Right lung (tissue), 5 donors: ENCODE measurements around the gene LHFPL2. TPM values are rescaled to one million over a fixed set of nuclear protein-coding genes. Genes with fewer than 3 reads are reported as not detected.
"Not testable (repeated sequence)": the region's sequence is repeated elsewhere in the genome, so short reads cannot be mapped to it uniquely, and the experiment has no call there.

ENCODE experiments used
- DNase-seq, 2 donors: peaks; one replicate each; pipeline ENCODE4 v3.0.0-alpha.2; 2013
- polyA plus RNA-seq, 5 donors: library from polyadenylated mRNA; unstranded; fragments of 120-200 nt; gene quantifications; one replicate each; pipeline versions ENCODE4 v1.2.1 to v1.2.3, GENCODE V29; 2013; ENCODE audit warnings: inconsistent platforms in 1 of 5, low replicate concordance in 1 of 5; ENCODE audit not compliant: insufficient read length in 5 of 5, insufficient read depth in 1 of 5

Gene LHFPL2
- polyA plus RNA-seq, 5 donors = 36.8 to 50.9 (median 43.8) TPM

DNA sequence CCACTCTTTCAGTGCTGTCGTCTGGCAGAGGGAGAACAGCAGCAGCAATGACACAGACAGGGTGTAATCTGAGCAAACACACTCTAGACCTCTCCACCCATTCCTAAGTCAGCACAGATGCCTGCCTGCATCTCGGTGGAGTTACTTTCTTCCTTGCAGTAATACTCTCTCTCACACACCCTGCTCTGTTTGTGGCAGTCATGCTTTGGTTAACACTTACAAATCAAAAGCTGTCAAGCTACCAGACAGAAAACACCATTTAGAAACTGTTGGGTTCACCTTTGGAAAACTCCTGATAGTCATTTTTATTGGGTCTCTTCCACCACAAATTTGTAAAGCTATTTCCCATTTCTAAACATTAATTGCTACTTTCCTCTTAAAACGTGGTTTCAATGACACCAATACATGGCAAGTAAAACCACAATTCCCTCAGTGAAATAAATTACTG is 27.3 kb downstream of the LHFPL2 start:
- DNase-seq = no peak

DNA sequence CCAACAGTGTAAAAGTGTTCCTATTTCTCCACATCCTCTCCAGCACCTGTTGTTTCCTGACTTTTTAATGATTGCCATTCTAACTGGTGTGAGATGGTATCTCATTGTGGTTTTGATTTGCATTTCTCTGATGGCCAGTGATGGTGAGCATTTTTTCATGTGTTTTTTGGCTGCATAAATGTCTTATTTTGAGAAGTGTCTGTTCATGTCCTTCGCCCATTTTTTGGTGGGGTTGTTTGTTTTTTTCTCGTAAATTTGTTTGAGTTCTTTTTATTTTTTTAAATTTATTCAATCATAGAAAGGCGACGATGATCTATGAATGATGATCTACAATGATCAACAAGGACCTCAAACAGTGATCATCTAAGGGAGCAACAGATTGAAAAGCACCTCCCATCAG is 28.5 kb downstream of the LHFPL2 start:
- DNase-seq = not testable (repeated sequence)

DNA sequence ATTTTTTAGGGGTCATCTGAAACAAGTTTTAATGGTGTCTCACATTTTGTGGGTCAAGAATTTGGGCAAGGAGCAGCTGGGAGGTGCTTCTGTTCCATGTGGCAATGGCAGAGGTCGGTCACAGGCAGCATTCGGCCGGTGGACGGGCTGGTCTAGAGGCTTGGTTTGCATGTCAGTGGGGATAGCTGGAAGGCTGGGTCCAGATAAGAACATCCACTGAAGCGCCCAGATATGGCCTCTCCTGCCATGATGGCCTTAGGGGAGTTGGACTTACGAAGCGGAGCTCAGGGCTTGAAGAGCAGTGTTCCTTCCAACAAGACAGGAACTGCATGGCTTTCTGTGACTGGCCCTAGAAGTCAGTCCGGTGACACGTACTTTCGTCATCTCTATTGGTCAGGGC is 30.3 kb downstream of the LHFPL2 start:
- DNase-seq = no peak

DNA sequence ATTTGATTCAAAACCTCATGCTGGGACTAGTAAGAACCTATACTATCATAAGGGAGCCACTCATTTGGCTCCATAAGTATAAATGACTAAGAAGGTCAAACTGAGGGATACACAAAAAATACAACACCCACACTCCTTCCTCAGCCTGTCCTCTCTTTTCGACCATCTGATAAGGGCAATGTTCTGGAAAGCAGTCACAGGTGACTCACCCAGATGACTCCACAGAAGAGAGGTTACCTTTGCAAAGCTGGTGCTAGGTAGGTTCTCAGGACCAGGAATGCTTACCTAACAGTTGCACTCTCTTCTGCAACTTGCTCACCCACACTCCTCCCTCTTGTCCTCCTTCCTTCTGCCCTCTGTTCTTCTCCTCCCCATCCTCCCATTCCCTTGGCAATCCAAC is 32.9 kb downstream of the LHFPL2 start:
- no peak for DNase-seq

DNA sequence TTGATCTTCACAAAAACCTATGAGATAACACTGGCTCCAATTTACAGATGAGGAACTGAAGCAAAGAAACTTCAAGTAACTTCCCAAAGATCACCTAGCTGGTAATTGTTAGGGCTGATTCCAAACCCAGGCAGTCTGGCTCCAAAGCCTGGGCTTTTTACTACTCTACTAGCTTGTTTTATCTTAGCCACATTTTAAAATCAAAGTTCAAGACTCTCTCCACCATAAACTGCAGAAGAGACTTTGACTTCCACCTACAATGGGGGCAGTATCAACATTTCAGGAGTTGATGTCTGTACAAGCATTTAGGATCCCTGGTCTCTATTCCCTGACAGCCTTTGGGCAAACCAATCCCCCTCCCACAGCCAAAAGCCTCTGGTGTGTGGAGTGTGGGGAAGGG is 33.8 kb downstream of the LHFPL2 start:
- DNase-seq = no peak

DNA sequence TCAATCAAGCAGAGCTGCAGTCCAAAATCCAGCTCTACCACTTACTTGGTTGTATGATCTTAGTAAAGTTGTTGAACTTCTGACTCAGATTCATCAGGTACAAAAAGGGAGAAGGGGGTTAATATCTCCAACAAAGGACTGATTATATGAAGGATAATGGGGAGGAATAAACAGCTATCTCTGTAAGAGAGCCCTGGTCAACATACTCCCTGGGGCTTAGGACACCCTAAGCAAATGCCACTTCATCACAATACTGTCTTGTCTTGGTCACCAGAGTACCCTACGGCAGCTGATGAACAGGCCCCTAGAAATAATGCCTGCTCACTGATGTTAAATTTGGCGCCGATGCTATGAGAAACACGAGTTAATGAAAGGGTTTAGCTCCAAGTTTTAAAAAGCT is 34.8 kb downstream of the LHFPL2 start:
- DNase-seq = no peak

DNA sequence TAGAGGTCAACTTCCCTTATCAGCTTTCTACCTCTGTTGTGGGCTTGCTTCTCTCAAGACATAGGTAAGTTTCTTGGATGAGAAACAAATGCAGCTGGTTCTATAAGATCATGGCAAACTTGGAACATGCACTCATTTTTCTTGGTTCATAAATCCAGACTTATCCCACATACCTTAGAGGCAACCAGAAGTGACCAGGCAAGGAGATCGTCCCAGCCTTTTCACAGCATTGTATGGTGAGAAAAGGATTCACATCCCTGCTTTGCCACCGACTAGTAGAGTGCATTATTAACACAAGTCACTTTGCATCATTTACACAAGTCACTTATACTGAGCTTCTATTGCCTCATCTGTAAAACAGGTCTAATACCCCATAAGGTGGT is 35.4 kb downstream of the LHFPL2 start:
- no peak for DNase-seq

DNA sequence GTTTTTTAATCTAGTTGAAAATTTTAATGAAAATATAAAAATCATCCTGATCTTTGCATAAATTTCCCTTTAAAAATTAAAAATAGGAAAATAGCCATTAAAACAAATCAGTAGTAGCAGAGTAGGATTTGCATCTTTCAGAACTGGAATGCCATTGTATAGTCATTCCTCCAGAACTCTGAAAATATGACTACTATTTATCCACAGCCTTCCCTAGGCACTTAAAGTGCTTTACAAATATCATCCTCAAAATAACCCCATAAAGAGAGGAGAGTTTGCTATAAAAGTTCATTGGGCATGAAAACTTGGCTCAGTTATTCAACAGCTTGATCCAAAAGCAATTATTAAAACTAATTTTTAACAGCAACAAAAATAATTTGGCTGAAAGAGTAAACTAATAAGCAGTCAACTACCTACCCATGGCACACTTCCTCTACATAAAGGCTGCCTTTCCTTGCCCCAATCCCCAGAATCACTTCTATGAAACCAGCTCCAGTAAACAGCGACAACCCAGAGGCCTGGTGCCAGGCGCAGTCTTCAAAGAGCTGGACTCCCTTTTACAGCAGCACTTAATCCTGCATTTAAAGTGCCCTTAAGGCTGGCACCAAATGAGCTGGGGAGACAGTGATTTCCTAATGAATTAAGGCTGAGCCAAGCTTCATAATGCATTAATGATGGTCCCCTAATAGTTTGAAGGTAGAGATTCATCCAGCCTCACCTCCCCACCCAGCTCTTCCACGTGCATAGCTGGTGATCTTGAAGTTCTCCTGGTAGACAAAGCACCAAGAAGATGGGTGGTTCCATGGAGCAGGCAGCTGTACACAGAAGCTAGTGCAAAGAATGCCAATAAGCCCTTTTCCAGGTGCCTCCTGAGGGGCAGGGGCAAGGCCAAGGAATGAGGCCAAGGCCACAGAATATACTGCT is 36.1 kb downstream of the LHFPL2 start:
- DNase-seq = no peak

DNA sequence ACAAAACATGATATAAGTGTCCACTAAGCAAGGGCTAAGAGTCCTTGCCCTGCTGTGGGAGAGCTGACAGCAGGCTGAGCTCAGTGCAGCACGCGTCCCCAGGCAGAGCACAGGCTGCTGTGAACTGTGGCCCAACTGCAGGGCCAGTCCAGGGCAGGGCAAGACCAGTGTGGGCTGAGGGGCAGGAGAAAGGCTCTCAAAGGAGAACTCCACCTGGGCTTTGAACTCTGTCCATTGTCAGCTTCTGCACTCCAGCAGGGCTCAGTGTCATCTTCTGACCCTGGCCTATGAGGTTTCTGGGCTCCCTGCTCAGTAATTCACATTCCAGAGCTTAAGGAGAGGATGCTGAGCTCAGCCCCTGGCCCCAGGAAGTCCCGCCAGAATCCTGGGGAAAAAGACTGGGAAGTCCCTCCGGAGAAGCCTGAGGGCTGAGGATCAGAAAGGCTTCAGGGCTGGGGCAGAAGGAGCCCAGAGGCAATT is 37.4 kb downstream of the LHFPL2 start:
- no peak for DNase-seq

DNA sequence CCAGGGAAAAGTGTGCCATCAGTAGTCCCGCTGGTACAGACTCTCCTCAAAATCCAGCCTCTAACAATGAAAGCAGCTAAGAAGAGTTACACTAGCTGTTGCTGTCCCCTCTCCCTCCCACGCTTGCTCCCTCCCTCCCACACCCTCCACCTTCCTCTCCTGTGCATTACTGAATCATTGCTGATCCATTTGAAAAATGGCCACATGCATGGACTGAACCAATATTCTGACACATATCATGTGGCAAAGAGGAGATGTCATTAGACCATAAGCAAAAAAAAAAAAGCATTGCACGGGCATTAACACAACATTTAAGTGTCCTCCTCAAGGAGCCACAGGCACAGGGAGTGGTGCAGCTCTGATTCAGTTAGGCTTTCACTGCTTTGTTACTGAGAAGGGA is 37.9 kb downstream of the LHFPL2 start:
- DNase-seq = no peak

DNA sequence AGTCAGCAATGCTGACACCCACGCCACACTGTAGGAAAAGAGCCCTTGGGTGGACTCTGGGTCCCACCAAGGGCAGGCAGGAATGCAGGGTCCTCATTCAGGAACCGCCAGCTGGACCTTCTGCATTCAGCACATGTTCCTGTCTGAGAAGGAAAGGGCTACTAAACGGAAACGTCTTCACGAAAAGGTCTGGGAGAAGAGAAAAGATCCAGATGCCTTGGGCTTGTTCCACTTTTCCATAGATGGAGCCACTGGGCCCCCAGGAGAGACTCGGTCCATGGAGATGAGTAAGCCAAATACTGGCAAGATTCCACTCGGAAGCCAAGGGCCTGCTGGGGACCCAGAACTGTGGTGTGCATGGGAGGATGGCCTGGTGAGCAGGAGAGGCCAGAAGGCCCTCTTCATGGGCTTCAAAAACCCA is 38.4 kb downstream of the LHFPL2 start:
- no peak for DNase-seq

DNA sequence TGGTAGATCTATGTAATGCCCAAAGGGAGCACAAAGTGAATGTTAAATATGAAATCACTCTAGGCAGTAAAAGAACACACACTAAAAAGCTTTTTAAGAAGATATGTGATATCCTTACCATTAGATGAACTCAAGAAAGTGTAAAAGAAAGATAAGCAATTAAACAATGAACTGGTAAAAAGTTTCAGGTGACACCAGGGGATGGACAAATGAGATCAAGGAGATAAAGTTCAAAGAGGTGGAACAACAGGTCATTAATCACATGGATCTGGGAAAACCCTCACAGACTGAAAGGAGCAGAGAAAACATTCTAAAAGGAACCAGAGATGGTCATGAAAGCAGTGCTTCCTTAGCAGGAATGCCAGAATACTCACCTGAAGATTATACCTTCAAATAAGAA is 40.7 kb downstream of the LHFPL2 start:
- DNase-seq = no peak

DNA sequence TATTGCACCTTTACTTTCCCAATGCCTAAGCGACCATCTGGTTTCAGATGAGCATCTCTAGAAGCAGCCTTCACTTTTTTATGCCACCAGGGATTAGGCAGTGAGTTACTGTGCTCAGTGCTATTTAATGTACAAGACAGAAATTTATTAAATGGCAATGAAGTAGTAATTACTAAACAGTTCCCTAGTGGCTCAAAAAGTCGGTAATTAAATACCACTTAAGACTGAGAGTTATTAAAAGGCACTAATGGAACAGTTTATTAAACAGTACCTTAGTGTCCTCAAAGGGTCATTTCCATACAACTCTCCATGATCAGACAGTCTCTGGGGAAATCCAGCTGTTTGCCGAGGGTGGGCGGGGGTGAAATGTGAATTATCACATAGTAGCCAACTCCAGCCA is 42.3 kb downstream of the LHFPL2 start:
- DNase-seq = no peak

DNA sequence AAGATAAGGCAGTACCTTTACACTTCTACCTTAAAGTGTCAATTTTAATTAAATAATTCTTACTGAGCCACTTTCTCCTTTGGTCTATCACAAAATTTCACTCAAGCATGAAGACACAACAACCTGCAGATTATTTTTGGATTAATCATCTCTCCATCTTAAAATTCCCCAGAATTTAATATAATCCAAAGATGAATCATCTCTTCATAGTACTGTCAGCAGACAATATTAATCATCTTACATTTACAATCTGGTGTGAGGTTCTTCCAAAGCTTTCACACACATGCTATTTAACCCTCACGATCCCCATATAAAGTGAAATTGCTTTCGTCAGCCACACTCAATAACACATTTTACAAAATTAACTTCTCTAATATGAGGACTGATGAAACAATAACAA is 43.0 kb downstream of the LHFPL2 start:
- no peak for DNase-seq

DNA sequence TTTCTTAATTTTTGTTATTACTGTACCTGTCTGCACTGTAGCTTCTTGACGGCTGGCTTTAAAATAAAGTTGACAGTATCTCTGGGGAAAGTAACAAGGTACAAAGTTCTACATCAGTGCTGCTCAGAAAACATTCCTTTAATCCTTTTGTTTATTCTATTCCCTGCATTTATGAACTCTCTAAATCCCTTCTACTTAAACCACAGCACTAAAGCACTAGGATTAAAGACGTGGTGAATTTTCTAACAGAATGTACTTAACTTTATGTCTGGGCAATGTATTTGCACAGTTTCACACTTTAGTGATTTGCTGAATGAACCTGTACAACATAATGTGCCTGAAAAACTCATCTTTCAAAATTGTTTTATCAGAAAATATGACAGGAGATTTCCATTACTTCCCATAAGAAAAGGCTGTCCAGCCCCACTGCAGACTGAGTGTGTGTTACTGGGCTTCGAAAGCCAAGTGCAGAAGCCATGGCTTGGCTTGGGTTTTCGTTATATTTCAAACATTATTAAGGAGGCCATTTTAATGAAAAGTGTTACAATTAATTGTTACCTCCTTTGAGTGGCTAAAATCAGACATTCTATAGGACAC is 43.8 kb downstream of the LHFPL2 start:
- DNase-seq = no peak

DNA sequence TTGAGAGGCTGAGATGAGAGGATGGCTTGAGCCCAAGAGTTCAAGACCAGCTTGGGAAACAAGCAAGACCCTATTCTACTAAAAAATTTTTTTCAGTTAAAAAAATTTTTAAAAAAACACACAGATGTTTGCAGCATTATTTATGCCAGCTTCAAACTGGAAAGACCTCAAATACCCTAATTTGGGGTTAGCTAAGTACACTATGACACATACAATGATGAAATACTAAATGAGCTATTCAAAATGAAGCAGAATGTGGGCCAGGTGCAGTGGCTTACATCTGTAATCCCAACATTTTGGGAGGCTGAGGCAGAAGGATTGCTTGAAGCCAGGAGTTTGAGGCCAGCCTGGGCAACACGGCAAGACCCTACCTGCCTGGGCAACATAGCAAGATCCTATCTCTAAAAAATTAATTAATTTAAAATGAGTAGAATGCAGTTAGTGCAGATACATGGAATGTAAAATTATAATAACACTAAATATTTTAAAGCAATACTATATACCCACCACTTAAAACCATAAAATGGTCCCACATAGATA is 44.9 kb downstream of the LHFPL2 start:
- no peak for DNase-seq

DNA sequence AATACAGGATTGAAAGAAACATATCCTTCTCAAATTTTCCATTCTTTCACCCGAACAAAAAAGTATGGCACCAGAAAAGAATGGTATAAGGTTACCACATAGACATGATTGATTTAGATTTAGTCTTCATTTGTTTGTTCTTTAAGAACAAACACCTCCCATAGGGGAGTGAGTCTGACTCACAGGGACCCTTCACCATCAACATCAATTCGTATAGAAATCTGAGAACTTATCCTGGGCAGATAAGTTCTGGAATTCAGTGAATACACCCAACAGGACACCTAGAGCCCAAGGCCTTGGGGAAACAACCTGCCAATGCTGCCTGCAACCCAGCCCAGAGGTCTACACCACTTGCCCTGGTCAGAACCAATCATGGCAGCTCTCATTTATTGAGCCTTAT is 46.2 kb downstream of the LHFPL2 start:
- no peak for DNase-seq

DNA sequence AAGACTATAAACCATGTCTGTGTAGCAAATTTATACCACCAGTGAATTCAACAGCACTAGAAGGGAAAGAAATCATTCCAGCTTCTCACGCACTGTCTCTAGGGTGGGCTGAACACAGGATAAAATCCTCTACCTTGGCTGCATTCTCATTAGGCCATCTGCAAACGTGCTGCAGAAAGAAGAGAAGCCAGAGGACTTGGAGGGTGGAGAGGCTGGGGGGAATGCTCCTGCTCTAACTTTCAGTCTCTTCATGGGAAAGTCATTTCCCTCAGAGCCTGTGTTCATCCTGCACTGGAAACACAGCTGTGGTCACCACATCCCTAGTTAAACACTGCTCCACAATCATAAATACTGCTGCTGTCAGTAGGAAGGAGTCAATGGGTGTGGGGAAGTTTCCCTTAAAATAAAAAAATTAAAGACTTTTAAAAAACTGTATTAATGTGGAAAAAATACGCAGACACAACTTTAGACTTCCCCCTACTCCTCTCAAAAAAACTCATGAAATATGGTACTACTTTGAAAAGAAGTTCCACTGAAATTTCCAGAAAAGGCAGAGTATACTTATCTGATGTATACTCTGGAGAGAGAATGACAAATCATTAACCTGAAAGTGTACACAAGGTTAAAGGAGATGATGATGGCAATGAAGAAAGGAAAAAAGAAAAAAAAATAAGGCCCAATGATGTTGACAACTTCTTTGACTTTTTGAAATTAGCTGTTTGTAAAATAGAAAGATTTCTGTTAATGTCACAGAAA is 46.8 kb downstream of the LHFPL2 start:
- no peak for DNase-seq

DNA sequence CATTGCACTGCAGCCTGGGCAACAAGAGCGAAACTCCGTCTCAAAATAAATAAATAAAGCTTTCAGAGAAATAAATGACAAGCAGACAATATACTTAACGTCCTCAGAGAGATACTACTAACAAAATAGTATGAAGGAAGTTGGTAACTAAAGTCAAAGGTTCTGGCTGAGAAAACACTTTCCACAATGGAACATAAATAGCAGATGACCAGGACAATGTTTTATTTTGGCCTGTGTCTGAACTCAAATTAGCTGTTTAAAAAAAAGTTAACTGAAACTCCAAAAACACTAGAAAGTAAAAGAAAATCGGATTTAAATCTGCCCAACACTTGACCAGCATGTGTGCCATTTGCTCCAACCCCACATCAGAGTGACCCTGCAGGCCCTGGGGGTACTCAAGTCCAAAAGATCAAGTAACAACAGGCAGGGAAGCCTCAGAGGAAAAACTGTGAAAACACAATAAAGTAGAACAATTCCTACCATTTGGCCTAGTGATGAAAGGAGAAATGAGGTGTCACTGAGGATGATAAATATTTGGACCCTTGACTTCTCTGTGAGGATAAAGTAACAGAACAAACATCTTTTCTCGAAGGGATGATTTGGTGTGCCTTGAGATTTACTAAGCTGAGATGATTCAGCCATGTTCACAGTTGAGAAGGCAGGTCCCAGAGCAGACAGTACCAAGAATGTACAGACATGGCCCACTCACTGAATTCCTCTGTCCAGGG is 47.7 kb downstream of the LHFPL2 start:
- no peak for DNase-seq

DNA sequence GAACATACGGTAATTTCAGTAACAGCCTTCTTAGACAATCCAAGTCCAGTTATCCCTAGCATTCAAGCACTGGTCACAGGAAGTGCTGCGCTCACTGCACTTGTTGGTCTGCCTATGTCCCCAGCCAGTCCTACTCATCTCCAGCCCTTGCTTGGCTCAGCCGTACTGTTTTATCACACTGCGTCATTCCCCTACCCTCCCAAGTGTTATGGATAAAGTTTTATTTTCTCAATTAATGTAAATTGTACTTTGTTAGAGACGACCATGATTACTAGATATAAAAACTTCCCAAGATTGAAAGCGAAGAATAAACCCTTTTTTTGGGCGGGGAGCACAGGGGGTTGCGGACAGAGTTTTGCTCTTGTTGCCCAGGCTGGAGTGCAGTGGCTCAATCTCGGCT is 49.6 kb downstream of the LHFPL2 start:
- no peak for DNase-seq

DNA sequence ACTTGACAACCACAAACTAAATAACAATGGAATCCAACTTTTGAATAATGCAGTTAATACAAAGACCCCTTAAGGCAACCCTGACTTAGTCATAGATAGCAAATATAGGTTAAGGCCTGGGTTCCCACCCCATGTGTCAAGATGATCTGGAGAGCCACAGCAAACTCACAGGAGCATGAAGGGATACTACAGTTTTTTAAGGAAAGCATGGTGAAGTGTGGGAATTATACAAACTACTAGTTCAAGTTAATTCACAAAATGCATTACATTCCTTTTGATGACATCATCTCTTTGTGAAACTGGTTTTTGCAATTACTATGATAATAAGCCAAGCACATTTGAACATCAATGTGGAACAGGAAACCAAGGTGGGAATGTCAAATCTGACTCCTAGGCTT is 50.6 kb downstream of the LHFPL2 start:
- DNase-seq = no peak
